Esophagus squamous epithelium (tissue), 4 donors: ENCODE data around the gene SLA2.
"Not testable (repeated sequence)": the region's sequence is repeated elsewhere in the genome, so short reads cannot be mapped to it uniquely, and the experiment has no call there.

Experiments
- POLR2A ChIP-seq, 4 donors: fragments of 450-650 bp; IDR thresholded peaks; one replicate each; pipeline ENCODE4 v1.6.1; 2017; ENCODE audit warnings: antibody characterized with exemption in 4 of 4, mild to moderate bottlenecking in 4 of 4, moderate library complexity in 3 of 4
- TF ChIP-seq, protein P1 (sequence below), 6 experiments: fragments of 450-650 bp in 4 of 6; fragments of 200-600 bp in 2 of 6; sonication (generic) in 2 of 6; IDR thresholded peaks; one replicate each; pipeline ENCODE4 v1.5.1; 2016 to 2019; ENCODE audit warnings: antibody characterized with exemption in 6 of 6, mild to moderate bottlenecking in 4 of 6, moderate library complexity in 4 of 6

DNA sequence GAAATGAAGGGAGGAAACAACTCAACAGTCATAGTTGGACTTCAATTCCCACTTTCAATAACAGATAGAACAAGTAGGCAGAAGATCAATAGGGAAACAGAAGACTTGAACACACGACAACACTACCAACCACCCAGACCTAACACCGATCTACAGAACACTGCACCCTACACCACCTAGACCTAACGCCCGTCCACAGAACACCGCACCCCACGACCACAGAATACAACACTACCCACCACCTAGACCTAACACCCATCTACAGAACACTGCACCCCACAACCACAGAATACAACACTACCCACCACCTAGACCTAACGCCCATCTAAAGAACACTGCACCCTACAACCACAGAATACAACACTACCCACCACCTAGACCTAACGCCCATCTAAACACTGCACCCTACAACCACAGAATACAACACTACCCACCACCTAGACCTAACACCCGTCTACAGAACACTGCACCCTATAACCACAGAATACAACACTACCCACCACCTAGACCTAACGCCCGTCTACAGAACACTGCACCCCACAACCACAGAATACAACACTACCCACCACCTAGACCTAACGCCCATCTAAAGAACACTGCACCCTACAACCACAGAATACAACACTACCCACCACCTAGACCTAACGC is 81.8 kb downstream of the SLA2 start:
- not testable (repeated sequence) for TF ChIP-seq POLR2A (IDR thresholded peaks at IDR 0.05)
- TF ChIP-seq, protein P1, sequence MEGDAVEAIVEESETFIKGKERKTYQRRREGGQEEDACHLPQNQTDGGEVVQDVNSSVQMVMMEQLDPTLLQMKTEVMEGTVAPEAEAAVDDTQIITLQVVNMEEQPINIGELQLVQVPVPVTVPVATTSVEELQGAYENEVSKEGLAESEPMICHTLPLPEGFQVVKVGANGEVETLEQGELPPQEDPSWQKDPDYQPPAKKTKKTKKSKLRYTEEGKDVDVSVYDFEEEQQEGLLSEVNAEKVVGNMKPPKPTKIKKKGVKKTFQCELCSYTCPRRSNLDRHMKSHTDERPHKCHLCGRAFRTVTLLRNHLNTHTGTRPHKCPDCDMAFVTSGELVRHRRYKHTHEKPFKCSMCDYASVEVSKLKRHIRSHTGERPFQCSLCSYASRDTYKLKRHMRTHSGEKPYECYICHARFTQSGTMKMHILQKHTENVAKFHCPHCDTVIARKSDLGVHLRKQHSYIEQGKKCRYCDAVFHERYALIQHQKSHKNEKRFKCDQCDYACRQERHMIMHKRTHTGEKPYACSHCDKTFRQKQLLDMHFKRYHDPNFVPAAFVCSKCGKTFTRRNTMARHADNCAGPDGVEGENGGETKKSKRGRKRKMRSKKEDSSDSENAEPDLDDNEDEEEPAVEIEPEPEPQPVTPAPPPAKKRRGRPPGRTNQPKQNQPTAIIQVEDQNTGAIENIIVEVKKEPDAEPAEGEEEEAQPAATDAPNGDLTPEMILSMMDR (IDR thresholded peaks at IDR 0.05): not testable (repeated sequence)
